Gastroesophageal sphincter (tissue), 3 donors: ENCODE results near the gene CDH3.

Experiments
- EP300 ChIP-seq: sonication (generic); formaldehyde crosslinking; IDR thresholded peaks from one replicate; pipeline ENCODE4 v1.6.1; 2017; ENCODE audit warnings: antibody characterized with exemption, mild to moderate bottlenecking
- POLR2A ChIP-seq, 2 donors: fragments of 450-650 bp; IDR thresholded peaks; one replicate each; pipeline ENCODE4 v1.6.1; 2017; ENCODE audit warnings: antibody characterized with exemption in 2 of 2, mild to moderate bottlenecking in 2 of 2, moderate library complexity in 1 of 2
- POLR2AphosphoS5 ChIP-seq: sonication (generic); formaldehyde crosslinking; IDR thresholded peaks from one replicate; pipeline ENCODE4 v1.6.1; 2017; ENCODE audit warnings: antibody characterized with exemption
- TF ChIP-seq, protein P1 (sequence below), 4 experiments: fragments of 200-600 bp in 2 of 4; fragments of 450-650 bp in 2 of 4; sonication (generic) in 1 of 4; IDR thresholded peaks; one replicate each; pipeline ENCODE4 v1.5.1; 2017 to 2019; ENCODE audit warnings: antibody characterized with exemption in 4 of 4, mild to moderate bottlenecking in 2 of 4, moderate library complexity in 2 of 4

DNA sequence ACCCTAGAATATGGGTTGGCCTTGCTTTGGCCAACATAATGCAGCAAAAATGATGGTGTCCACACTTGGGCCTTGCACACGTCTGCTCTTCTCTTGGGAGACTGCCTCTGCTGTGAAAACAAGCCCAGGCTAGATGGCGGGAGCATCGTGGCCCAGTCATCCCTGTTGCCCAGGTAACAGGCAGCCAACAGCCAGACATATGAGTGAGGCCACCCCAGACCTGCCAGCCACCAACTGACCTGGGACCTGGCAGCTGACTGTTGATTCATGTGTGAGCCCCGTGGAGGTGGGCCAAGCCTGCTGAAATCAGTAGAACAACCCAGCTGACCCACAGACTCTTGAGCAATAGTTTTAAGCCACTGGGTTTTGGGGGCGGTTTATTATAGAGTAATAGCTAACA lies 39.4 kb upstream of the CDH3 start:
- TF ChIP-seq, protein P1, sequence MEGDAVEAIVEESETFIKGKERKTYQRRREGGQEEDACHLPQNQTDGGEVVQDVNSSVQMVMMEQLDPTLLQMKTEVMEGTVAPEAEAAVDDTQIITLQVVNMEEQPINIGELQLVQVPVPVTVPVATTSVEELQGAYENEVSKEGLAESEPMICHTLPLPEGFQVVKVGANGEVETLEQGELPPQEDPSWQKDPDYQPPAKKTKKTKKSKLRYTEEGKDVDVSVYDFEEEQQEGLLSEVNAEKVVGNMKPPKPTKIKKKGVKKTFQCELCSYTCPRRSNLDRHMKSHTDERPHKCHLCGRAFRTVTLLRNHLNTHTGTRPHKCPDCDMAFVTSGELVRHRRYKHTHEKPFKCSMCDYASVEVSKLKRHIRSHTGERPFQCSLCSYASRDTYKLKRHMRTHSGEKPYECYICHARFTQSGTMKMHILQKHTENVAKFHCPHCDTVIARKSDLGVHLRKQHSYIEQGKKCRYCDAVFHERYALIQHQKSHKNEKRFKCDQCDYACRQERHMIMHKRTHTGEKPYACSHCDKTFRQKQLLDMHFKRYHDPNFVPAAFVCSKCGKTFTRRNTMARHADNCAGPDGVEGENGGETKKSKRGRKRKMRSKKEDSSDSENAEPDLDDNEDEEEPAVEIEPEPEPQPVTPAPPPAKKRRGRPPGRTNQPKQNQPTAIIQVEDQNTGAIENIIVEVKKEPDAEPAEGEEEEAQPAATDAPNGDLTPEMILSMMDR (IDR thresholded peaks at IDR 0.05) = no peak
- no peak for TF ChIP-seq EP300
- TF ChIP-seq POLR2A (IDR thresholded peaks at IDR 0.05) = no peak
- TF ChIP-seq POLR2AphosphoS5 = no peak
